Thyroid gland (tissue), 4 donors: ENCODE results near the gene NLGN1.

Source experiments
- POLR2A ChIP-seq, 2 donors: fragments of 450-650 bp; IDR thresholded peaks; one replicate each; pipeline ENCODE4 v1.6.1; 2017; ENCODE audit warnings: antibody characterized with exemption in 2 of 2, mild to moderate bottlenecking in 2 of 2, moderate library complexity in 1 of 2
- TF ChIP-seq, protein P1 (sequence below), 6 experiments: fragments of 200-600 bp in 3 of 6; fragments of 450-650 bp in 3 of 6; sonication (generic) in 3 of 6; IDR thresholded peaks; one replicate each; pipeline ENCODE4 v1.5.1; 2016 to 2019; ENCODE audit warnings: antibody characterized with exemption in 6 of 6, mild to moderate bottlenecking in 2 of 6, inconsistent platforms in 1 of 6, moderate library complexity in 1 of 6

DNA sequence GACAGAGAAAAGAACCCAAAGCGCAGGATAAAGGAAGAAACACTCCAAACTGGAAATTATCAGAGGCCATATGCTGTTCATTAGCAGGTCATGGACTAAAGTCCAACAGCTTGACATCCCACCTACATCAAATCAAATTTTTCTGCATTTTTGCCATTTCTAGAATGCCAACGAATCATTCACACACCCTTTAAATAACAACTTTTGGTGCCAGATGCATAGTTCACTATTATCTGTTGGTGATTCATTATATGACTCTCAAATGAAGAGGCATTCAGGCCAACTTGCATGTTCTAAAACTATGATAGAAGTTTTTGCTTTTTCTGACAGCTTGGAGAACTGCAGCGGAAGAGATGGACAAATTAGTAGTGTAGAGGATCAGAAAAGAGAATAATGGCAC, 931.8 kb downstream of the NLGN1 start:
- no peak for TF ChIP-seq POLR2A (IDR thresholded peaks at IDR 0.05)
- TF ChIP-seq, protein P1, sequence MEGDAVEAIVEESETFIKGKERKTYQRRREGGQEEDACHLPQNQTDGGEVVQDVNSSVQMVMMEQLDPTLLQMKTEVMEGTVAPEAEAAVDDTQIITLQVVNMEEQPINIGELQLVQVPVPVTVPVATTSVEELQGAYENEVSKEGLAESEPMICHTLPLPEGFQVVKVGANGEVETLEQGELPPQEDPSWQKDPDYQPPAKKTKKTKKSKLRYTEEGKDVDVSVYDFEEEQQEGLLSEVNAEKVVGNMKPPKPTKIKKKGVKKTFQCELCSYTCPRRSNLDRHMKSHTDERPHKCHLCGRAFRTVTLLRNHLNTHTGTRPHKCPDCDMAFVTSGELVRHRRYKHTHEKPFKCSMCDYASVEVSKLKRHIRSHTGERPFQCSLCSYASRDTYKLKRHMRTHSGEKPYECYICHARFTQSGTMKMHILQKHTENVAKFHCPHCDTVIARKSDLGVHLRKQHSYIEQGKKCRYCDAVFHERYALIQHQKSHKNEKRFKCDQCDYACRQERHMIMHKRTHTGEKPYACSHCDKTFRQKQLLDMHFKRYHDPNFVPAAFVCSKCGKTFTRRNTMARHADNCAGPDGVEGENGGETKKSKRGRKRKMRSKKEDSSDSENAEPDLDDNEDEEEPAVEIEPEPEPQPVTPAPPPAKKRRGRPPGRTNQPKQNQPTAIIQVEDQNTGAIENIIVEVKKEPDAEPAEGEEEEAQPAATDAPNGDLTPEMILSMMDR (IDR thresholded peaks at IDR 0.05): no peak
